ENCODE measurements around the gene MMP25. TPM values are rescaled to one million over a fixed set of nuclear protein-coding genes. Genes with fewer than 3 reads are reported as not detected.

The MMP25 gene
- total and polyA plus RNA-seq, 9 of the 15 experiments (the other 6 are each of a cell fraction or from before 2014, with no cell fraction given) = 0.03 to 0.04 TPM; not detected in 7

DNA sequence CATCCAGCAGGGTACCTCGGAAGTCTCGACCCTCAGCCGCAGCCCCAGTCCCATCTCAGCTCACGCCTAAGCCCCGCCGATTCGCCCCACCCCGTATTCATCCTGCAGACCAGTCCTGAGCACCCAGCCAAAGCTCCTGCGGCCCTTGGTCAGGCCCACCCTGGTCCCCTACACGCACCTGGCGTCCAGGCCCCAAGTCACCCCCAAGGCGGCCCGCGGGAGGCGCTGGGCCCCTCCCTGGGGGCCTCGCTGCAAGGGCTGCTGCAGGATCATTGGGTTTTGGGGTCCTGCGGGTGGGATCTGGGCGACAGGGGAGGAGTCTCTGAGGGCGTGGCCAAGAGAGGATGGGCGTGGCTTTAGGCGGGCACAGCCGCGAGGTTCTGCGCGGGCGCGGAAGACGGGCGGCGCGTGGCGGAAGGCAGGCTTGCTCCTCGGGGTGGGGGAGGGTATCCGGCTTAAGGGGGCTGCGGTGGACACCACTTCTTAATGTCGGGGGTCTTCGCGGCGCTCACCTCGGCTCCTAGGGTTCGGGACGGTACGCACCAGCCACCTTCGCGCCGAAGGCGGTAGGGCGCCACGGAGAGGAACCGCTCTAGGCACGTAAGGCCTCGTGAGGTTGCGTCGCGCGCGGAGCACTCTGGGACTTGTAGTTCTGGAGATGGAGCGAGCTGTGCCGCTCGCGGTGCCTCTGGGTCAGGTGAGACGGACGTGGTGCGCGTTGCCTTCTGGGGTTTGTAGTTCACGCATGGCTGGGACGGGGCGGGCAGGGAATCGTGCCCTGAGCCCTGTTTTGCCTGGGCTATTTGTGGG is 22.5 kb upstream of the MMP25 start, which contains the start of the genes HCFC1R1 and THOC6 (continued):
- TF ChIP-seq, protein P1, sequence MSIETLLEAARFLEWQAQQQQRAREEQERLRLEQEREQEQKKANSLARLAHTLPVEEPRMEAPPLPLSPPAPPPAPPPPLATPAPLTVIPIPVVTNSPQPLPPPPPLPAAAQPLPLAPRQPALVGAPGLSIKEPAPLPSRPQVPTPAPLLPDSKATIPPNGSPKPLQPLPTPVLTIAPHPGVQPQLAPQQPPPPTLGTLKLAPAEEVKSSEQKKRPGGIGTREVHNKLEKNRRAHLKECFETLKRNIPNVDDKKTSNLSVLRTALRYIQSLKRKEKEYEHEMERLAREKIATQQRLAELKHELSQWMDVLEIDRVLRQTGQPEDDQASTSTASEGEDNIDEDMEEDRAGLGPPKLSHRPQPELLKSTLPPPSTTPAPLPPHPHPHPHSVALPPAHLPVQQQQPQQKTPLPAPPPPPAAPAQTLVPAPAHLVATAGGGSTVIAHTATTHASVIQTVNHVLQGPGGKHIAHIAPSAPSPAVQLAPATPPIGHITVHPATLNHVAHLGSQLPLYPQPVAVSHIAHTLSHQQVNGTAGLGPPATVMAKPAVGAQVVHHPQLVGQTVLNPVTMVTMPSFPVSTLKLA (conservative IDR thresholded peaks at IDR 0.05) = peak; percentile 94 to 96
- TF ChIP-seq, protein P2, sequence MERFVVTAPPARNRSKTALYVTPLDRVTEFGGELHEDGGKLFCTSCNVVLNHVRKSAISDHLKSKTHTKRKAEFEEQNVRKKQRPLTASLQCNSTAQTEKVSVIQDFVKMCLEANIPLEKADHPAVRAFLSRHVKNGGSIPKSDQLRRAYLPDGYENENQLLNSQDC (CRISPR knock-in tag; IDR thresholded peaks at IDR 0.05) = no peak
- TF ChIP-seq CBX3 (IDR thresholded peaks at IDR 0.05; ENCODE audit: borderline replicate concordance in 1 of 2, low read length in 2 of 2) (peak in 1 of 2 experiments; percentile 58; a peak in 1 of 3 replicates), OTX1 (CRISPR knock-in tag; IDR thresholded peaks at IDR 0.05) (no peak), MTA3 (IDR thresholded peaks at IDR 0.05; ENCODE audit: borderline replicate concordance) (peak; percentile 63; the same call in 1 of the 2 replicates), ZSCAN32 (CRISPR knock-in tag; IDR thresholded peaks at IDR 0.05) (peak; percentile 69; the same call in 1 of the 2 replicates), ZFX (CRISPR knock-in tag; IDR thresholded peaks at IDR 0.05) (peak; percentile 95), NCOR1 (IDR thresholded peaks at IDR 0.05) (peak; percentile 43), CHD4 (IDR thresholded peaks at IDR 0.05; ENCODE audit: insufficient read depth, insufficient replicate concordance, low read depth, low read length, poor library complexity, severe bottlenecking) (no peak), MAFK (IDR thresholded peaks at IDR 0.05; ENCODE audit: low read length) (no peak), ZNF436 (CRISPR knock-in tag; IDR thresholded peaks at IDR 0.05) (no peak), ZNF780A (CRISPR knock-in tag; IDR thresholded peaks at IDR 0.05) (no peak; the same call in 1 of the 2 replicates), CCAR2 (IDR thresholded peaks at IDR 0.05; ENCODE audit: low read depth, low read length) (no peak), ASH1L (IDR thresholded peaks at IDR 0.05; ENCODE audit: borderline replicate concordance, low read depth, partially characterized antibody) (no peak), TCFL5 (CRISPR knock-in tag; conservative IDR thresholded peaks at IDR 0.05) (no peak)
- TF ChIP-seq, protein P3, sequence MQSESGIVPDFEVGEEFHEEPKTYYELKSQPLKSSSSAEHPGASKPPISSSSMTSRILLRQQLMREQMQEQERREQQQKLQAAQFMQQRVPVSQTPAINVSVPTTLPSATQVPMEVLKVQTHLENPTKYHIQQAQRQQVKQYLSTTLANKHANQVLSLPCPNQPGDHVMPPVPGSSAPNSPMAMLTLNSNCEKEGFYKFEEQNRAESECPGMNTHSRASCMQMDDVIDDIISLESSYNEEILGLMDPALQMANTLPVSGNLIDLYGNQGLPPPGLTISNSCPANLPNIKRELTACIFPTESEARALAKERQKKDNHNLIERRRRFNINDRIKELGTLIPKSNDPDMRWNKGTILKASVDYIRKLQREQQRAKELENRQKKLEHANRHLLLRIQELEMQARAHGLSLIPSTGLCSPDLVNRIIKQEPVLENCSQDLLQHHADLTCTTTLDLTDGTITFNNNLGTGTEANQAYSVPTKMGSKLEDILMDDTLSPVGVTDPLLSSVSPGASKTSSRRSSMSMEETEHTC (IDR thresholded peaks at IDR 0.05) = peak; percentile 87
- TF ChIP-seq, protein P4, sequence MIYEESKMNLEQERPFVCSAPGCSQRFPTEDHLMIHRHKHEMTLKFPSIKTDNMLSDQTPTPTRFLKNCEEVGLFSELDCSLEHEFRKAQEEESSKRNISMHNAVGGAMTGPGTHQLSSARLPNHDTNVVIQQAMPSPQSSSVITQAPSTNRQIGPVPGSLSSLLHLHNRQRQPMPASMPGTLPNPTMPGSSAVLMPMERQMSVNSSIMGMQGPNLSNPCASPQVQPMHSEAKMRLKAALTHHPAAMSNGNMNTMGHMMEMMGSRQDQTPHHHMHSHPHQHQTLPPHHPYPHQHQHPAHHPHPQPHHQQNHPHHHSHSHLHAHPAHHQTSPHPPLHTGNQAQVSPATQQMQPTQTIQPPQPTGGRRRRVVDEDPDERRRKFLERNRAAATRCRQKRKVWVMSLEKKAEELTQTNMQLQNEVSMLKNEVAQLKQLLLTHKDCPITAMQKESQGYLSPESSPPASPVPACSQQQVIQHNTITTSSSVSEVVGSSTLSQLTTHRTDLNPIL (CRISPR knock-in tag; IDR thresholded peaks at IDR 0.05) = no peak
- TF ChIP-seq, protein P5, sequence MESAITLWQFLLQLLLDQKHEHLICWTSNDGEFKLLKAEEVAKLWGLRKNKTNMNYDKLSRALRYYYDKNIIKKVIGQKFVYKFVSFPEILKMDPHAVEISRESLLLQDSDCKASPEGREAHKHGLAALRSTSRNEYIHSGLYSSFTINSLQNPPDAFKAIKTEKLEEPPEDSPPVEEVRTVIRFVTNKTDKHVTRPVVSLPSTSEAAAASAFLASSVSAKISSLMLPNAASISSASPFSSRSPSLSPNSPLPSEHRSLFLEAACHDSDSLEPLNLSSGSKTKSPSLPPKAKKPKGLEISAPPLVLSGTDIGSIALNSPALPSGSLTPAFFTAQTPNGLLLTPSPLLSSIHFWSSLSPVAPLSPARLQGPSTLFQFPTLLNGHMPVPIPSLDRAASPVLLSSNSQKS (CRISPR knock-in tag; IDR thresholded peaks at IDR 0.05) = no peak

All from K562 (cell line).